Gastrocnemius medialis (tissue), 4 donors: Measurements from ENCODE around the gene STX8.

Source experiments
- CTCF ChIP-seq, 5 experiments: fragments of 450-650 bp in 3 of 5; fragments of 200-600 bp in 2 of 5; sonication (generic) in 2 of 5; IDR thresholded peaks in 4 of 5; conservative IDR thresholded peaks in 1 of 5; 1 replicate in 4 of 5; 2 replicates in 1 of 5; pipeline ENCODE4 v1.5.1; 2016 to 2019; ENCODE audit warnings: antibody characterized with exemption in 5 of 5, mild to moderate bottlenecking in 3 of 5, moderate library complexity in 3 of 5
- POLR2A ChIP-seq, 2 donors: fragments of 450-650 bp; IDR thresholded peaks; one replicate each; pipeline ENCODE4 v1.6.1; 2017; ENCODE audit warnings: antibody characterized with exemption in 2 of 2, mild to moderate bottlenecking in 2 of 2, moderate library complexity in 2 of 2

GRCh38 chr17:9266031-9266680 lies 309.5 kb downstream of the STX8 start:
- TF ChIP-seq CTCF (IDR thresholded peaks at IDR 0.05 in 4 of 5, conservative IDR thresholded peaks at IDR 0.05 in 1 of 5) (no peak), POLR2A (IDR thresholded peaks at IDR 0.05) (no peak)
